Fibroblast of skin of left quadriceps (primary cell): ENCODE results near the gene FOXD1.
"Not testable (repeated sequence)": the region's sequence is repeated elsewhere in the genome, so short reads cannot be mapped to it uniquely, and the experiment has no call there.

Experiments used
- DNase-seq, 2 experiments: peaks; one replicate each; pipeline ENCODE4 v3.0.0-alpha.2; 2013; ENCODE audit warnings: low read depth in 2 of 2

Gene FOXD1

DNA sequence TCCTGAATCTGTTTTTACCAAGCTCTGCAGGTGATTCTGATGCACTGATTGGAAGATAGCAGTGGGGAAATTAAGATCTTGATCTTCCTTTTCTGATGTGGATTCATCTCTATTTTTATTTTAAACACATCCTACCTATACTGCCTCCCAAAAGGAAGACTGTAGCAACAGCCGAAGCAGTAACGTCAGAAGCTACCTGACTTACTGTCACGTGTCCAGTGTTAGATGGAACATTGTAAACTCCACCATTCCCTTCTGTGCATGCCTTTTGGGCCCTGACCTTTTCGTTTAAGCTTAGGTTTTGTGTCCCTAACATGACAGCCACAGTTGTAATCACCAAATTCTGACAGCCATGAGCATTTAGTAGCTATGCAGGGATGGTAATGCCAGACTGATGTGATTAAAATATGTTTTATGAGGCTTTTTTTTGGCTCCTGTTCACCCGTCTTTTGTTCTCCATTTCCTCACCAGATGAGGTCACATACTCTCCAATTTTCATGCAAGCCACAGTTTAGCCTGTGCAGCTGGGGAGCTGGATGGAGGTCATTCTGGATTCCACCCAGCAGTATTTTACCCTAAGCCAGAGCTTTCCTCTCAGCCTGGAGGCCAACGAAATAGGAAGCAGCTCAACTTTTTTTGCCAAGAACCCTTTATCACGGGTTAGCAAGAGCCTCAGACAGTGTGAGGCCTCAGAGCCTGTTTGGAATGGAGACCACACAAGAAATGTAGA is 15.6 kb upstream of the FOXD1 start:
- no peak for DNase-seq

DNA sequence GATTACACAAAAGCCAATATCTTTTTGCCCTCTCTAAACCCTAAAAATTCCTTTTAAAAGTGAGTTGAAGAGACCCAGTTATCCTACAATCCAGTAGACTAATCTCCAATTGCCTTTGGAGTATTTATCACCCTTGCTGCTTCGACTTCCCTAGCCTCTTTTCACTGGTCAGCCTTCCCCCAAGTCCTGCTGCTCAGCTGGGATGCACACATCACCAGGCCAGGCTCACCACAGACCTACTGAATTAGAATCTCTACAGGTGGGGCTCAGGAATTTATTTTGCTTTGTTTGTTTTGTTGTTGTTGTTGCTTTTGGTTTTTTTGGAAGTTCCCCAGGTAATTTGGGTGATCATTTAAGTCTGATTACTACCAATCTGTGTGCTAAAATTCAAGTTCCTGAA is 11.6 kb upstream of the FOXD1 start:
- no peak for DNase-seq

DNA sequence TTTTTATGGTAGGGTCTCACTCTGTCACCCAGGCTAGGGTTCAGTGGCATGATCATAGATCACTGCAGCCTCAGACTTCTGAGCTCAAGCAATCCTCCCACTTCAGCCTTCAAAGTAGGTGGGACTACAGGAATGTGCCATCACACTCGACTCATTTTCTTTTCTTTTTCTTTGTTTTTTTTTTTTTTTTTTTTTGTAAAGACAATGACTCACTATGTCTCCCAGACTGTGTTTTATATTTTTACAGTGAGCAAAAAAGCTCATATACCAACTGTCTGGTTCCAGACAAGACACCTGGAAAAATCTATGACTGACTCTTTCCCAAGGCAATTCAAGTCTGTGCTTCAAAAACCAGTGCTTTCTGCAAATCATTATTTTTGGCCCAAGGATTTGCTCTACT is 10.8 kb upstream of the FOXD1 start:
- DNase-seq = no peak

DNA sequence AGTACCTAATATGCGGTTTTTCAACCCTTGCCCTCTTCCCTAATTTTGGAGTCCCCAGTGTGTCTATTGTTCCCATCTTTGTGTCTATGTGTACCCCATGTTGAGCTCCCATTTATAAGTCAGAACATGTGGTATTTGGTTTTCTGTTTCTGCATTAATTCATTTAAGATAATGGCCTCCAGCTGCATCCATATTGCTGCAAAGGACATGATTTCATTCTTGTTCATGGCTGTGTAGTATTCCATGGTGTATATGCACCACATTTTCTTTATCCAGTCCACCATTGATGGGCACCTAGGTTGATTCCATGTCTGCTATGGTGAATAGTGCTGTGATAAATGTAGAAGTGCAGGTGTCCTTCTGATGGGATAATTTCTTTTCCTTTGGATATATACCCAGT is 7.9 kb upstream of the FOXD1 start:
- not testable (repeated sequence) for DNase-seq

DNA sequence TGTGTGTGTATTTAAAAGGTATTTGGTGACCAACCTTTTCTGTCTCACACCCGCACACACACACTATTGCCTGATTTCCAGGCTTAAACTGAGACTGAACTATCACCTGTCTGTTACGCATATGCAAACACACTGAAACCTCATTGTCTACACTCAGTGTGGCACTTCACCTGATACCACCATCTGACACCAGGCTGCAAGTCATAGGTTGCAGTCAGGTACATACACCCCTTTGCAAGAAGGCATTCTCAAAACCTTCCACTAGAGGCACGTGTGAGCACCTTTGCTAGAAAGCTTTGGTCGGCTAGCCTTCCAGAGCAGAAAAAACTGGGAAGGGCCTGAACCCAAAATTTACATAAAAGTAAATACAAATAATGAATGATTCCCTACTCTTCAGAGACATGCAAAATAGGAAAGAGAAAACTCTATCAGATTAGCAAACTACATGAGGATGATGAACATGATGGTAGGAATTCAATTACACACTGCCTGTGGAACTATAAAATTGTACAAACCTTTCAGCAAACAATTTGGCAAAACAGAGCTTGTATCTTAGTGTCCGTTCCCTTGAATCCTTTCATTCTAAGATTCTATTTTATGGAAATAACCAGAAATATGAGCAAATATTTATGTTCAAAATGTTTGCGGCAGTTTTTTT is 5.9 kb upstream of the FOXD1 start:
- DNase-seq = no peak

DNA sequence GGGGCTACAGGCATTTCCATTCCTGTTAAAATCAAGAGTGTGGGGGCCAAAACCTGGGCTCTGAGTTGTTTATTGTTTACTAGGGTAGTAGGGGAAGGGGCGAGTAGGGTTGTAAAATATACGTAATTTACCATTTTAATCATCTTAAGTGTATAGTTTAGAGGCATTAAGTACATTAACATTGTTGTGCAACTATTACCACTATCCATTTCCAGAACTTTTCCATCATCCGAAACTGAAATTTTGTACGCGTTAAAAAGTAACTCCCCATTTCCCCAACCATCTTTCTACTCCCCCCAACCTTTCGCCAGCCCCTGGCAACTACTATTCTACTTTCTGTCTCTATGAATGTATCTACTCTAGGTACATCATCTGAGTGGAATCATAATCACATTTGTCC is 3.6 kb upstream of the FOXD1 start:
- no peak for DNase-seq

DNA sequence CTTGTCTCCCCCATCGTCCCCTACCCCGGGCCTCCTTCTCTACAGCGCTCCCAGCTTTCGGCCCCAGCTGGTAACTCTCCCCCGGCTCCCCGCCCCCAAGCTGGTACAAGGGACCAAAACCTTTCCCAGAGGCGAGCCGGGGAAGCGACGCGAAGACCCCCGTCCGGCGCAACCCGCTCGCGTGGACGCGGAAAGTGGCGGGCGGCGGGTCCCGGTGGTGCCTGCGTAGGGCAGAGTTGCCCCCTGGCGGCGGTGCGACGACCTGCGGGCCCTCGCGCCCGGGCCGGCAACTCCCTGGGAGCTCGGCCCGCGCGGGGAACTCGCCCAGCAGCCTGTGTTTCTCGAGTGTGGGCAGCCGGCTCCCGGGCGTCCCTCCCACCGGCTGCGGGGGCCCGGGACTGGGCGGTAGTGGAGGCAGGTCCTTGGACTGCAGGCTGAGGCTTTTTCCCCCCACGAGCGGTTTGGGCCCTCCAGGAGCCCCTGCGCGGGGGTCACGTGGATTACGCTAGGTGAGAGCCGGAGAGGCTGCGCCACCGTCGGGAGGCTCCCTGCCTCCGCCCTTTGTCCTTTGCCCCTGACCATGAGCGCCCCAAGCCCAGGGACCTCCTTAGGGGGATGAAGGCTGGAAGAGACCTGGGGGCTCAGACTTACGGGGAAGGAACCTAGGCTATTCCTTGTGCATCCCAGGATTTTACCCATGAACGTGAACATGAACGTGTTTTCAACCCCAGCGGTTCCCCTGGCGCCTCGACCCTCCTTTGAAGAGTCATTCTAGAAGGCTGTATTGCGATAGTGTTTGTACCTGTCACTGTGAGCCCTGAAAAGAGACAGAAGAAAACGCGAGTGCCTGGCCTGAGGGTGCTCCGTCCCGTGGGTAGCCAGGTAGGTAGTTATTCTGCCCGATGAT is 2.9 kb upstream of the FOXD1 start:
- no peak for DNase-seq

DNA sequence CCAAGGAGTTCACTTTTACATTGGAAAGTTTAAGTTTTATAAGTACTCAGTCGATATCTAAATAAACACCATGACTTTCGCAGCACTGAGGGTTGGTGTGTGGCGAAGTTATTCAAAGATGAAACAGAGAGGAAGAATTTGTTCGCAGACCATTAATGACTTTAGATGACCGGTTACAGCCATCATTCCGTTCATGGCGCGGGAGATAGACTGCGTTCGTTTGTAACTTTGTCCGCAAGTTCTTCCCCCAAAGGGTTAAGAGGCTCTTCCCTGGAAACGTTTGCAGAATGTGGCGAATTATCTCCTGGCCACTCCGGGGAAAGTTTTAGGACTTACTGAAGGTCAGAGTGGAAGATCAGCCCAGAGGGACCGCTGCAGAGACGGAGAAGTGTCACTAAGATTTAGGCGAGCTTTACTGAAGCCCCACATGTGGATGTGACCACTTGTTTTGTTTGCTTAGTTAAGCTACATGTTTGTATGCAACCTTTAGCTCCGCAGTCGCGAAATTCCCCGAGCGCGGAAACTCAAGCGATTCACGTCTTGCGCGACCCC is 2.2 kb upstream of the FOXD1 start:
- no peak for DNase-seq

DNA sequence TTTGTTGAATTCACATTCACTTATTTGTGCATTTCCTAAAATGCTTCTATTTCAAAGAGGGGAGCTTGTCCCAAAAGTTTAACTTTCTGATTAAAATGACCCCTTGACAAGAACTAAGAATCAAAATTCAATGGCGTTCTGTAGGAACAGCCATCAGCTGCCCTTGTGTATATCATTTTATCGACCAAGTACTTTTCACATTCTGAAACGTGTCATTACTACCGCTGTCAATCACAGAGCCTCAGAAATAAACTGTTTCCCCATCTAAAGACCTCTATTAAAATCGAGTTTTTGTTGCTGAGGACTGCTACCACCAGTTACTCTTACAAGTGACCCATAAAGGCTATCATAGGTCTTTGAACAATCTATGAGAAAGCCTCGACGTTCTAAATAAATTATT is 1.6 kb upstream of the FOXD1 start:
- DNase-seq = no peak

DNA sequence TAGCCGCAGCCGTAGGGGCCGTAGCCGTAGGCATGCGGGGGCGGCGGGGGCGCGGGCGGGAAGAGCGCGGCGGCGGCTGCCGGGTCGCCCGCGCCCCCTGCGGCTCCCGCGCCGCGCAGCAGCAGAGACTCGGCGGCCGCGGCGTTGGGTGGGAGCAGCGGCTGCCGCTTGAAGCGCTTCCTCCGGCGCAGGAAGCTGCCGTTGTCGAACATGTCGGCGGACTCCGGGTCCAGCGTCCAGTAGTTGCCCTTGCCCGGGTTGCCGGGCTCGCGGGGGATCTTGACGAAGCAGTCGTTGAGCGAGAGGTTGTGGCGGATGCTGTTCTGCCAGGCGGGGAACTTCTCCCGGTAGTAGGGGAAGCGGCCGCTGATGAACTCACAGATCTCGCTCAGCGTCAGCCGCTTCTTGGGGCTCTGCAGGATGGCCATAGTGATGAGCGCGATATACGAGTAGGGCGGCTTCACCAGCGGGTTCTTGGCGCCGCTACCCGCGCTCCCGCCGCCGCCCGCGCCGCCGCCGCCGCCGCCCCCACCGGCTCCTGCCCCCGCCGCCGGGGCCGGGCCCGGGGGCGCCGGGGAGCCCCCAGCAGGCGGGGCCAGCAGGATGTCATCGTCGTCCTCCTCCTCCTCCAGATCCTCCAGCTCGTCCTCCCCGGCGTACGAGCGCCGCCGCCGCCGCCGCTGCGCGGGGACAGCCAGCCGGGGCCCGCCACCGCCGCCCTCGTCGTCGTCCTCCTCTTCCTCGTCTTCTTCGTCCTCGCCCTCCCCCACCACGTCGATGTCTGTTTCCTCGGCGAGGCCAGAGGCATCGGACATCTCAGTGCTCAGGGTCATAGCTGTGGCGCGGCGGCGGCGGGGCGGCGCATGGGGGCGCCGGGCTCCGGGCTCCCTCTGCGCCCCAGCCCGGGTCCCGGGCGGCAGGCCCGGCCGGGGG is 781 bp downstream of the FOXD1 start:
- no peak for DNase-seq

DNA sequence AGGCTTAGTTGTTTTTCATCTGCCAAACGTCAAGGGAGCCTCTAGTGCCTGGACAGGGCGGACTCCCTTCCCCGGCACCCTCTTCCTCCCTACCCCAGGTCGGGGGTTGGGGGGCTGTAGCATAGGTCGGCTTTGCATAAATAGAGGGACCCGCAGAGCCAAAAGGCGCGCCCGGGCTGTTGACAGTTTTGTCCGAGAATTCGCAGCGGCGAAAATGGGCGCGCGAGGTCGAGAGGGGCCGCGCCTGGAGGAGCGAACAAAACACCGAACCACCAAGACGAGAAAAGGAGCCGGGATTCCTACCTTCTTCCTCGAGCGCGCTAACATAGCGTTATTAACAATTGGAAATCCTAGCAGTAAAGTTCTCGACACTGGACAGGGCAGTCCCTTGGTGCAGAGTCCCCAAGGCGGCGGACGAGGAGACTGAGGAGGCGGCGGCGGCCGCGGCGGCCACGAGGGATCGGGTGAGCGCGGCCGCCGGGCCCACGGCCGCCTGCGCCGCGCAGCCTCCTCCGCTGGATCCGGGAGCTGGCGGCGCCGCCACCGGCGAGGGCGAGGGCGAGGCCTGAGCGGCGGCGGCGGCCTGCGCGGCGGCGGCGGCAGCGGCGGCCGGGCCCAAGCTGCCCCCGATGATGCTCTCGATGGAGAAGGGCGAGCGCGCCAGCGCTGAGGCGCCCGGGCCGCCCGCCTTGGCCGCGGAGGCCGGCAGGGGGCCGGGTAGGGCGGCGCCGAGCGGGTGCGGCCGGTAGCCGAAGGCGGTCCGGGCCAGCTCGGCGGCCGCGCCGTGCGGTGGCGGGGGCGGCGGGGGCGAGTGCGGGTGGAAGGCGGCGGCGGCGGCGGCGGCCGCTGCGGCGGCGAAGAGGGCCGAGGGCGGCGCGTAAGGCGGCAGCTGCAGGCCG is 1.7 kb downstream of the FOXD1 start:
- DNase-seq = no peak

DNA sequence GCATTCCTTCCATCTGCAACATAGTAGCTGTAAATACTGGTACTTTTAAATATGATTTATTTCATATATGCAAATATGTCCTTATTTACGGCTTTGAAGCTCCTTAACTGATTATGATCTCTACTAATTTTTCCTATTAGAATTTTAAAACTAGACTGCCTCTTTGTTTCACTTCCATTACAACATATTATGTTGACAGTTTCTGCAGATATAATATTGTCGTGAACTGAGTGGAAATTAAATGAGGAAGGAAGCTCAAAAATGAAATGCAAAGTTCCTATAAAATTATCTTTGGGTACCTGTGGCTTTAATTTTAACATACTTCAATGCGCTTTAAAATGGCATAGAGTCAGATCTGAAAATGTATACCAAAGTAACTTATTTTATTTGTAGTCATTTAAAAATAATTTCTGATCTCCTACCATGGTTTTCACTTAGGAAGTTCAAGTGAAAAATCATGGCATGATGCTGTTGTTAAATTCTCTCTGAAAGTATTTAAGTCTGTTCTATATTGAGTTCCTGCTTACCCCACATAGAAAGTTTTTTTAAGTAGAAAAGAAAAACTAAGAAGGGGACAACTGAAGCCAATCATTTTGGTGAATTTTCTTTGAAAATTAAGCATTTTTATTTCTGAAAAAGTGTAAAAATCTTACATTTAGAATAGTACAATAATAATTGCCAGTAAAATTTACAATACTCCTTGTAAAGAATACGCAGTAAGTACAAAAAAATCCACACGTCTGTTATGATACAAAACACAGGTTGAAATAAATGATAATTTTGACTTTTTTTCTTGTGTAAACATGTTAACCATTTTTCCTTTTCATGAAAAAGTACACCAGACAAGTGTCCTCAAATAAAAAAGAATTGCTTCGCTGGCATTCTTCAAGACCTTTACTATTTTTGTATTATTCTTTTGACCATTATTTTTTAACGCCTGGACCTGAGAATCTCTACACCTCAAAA is 2.6 kb downstream of the FOXD1 start:
- DNase-seq = no peak

DNA sequence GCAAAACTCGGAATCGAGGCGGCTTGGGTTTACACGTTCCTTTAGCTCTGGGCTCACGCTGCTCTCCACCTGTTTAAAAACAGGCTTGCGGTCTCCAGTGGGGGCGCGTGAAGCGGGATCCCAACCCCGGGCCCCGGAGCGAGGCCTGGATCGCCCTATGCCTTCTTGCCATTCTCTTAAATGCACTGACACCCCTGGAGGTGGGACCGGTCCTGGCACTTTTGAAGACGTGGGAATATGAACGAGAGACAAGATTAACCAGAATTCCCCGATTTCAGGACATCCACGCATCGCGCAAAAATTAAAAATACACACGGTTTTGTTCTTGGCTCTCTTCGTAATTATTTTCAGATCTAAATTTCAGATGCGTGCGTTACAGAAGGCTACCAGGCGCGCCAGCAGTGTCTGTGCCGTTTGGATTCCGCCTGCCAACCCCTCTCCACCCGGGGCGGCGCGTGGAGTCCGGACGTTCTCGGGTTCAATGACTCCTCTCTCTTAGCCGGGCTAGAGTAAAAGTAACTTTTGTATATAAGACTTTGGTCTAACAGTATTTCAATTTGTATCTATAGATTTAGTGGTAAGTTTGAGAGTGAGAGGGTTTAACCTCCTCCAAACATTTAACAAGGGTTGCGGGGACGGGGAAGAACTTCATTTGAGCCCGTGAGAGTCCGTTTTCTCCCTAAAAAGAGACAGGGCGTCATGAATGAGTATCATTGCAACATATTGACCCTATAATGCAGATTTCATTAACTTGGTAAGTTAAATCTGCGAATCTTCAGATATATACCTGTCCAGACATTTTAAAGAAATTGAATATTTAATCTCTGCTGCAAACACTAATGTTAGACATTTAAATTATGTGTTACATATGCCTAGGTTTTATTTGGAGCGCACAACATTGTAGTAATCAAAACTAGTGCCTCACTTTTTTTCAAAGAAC is 3.8 kb downstream of the FOXD1 start:
- no peak for DNase-seq

DNA sequence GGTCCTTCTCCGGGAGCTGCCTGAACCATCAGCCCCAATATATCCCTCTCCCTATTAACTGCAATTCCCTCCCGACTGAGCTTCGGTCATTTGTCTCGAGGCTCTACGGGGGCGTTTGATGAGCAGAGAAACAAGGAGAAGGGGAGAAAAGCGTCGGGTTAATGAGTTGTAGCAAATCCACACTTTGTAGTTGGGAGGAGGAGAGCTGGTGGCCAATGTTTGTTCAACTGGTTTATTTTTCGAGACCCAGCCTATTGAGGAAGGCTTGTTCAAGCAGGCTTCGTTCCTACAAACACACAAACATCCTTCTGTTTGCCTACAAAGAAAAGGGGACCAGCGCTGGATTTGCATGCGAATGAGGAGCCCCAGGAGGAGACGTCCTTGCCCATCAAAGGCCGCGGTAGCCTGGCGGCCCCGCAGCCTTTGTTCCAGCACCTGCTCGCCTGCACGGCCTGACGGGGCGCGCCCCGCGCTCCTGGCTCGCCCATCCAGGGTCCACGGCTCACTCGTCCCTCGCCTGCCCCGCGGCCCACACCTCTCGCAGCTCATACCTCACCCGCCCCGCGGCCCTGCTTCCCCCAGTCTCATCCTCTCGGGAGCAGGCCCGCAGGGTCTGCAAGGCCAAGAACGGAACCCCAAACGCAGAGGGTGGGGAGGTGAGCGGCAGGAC is 4.6 kb downstream of the FOXD1 start:
- DNase-seq = no peak

DNA sequence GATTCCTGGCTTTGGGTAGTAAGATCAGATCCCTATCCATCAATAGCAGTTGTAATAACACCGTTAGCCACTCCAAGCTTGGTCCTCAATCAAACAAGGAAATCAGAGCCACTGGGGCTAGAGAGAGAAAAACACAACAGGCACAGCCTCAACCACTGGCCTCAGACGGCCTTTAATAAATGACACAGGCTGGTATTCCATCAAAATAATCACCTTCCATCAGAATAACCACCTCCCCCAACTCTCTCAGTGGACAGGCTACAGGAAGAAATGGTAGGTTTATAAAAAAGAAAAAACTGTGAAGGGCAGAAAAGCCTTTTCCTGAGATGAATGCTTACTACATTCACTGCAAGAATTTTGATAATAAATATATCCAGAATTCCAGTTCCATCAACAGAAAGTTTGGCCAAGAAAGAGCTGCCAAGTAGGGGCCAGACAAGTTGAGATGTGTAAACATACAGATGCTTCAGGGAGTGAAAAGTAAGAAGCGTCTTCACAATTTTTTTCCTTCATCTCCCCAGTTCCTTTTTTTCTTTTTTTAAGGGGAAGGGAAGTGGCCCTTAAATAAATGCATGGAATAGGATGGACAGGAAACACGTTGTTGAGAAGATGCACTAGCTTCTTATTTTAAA is 5.5 kb downstream of the FOXD1 start:
- DNase-seq = no peak

DNA sequence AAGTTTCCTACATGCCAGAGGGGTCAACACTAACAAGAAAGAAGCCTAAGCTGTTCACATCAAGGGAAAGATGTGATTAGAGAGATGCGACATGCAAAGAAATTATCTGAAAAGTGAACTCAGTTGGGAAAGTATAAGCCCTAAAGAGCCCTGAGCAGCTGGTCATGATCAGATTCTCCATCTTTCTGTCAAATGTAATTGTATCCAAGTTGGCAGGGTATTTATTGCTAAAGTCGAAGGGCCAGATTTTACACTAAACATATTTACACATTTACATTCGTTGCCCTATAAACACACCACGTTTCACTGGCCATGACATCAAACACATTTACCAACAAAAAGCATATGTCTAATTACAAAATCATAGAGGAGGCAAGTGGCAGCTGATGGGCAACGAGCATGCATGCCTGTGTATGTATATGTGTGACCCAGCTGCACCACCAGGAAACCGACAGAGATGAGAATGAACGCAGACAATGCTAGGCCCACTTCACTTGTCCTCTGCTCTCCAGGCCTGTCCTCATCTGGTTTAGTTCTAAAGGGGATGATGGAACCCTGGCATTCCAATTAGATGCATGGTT is 6.3 kb downstream of the FOXD1 start:
- no peak for DNase-seq
